Left ventricle myocardium inferior (tissue), 1 donor: ENCODE measurements around the gene CCR5AS.

Experiments
- DNase-seq: peaks from one replicate; pipeline ENCODE4 v3.0.0-alpha.2; 2020
- H3K27ac ChIP-seq: fragments of 200-600 bp; replicated peaks from 2 replicates; pipeline ENCODE4 v1.8.0; 2021
- H3K27me3 ChIP-seq: fragments of 200-600 bp; 2 replicates; pipeline ENCODE4 v1.8.0; 2021; ENCODE audit warnings: low read depth
- H3K36me3 ChIP-seq: fragments of 200-600 bp; 2 replicates; pipeline ENCODE4 v1.8.0; 2021
- H3K4me1 ChIP-seq: fragments of 200-600 bp; 2 replicates; pipeline ENCODE4 v1.8.0; 2021
- H3K4me3 ChIP-seq: fragments of 200-600 bp; 2 replicates; pipeline ENCODE4 v1.8.0; 2021; ENCODE audit warnings: mild to moderate bottlenecking, moderate library complexity
- H3K9me3 ChIP-seq: fragments of 200-600 bp; replicated peaks from 2 replicates; pipeline ENCODE4 v1.8.0; 2021
- intact Hi-C: fragments of 100-400 bp; cut with micrococcal nuclease; formaldehyde crosslinking; loops from one replicate; pipeline ENCODE4 v1.11.0; 2022
- TF ChIP-seq, protein P1 (sequence below): fragments of 200-600 bp; IDR thresholded peaks from 2 replicates; pipeline ENCODE4 v1.8.0; 2021; ENCODE audit warnings: antibody characterized with exemption, mild to moderate bottlenecking, borderline replicate concordance
- donor health status: DM: no; HTN: yes; CAD: no; lungs with severe emphysema.

The CCR5AS gene

DNA sequence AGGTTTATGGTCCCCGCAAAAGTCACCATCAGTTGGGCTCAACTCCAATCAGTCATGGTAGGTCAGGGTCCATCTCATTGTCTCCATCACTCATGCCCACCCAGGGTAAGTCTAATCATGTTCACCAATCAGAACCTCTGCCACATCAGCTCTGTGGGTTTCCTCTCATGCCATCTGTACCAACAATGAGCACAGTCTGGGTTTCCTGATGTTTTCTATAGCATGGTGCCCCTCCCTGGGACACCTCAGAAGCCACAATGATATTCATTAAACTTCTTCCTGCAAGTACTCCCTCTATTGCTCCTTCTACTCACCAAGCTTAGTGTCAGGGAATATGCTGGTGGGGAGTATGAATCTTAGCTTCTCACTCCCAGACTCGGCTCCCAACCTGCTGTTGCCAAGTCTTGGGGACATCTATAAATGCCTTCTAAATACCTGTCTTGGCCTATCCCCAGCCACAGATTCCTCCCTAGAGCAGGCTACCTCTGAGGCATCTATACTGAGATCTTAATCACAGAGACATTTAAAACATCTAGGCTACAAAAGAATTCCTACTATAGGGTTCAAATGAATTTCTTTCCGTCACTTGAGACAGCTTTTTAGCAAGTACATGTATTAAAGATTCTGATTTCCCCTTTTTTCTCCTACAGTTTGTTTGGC is 57.9 kb downstream of the CCR5AS start:
- H3K36me3 ChIP-seq = no peaks in the 10 kb centered on the region
- H3K27me3 ChIP-seq = peaks cover 43% of the 10 kb centered on the region
- intact Hi-C loops = no loop called here
- H3K4me1 ChIP-seq = no peaks in the 10 kb centered on the region
- no peaks in the 10 kb centered on the region for H3K9me3 ChIP-seq
- TF ChIP-seq, protein P1, sequence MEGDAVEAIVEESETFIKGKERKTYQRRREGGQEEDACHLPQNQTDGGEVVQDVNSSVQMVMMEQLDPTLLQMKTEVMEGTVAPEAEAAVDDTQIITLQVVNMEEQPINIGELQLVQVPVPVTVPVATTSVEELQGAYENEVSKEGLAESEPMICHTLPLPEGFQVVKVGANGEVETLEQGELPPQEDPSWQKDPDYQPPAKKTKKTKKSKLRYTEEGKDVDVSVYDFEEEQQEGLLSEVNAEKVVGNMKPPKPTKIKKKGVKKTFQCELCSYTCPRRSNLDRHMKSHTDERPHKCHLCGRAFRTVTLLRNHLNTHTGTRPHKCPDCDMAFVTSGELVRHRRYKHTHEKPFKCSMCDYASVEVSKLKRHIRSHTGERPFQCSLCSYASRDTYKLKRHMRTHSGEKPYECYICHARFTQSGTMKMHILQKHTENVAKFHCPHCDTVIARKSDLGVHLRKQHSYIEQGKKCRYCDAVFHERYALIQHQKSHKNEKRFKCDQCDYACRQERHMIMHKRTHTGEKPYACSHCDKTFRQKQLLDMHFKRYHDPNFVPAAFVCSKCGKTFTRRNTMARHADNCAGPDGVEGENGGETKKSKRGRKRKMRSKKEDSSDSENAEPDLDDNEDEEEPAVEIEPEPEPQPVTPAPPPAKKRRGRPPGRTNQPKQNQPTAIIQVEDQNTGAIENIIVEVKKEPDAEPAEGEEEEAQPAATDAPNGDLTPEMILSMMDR = no peak
- H3K27ac ChIP-seq = no peak overlapping the region
- DNase-seq = no peak
- no peak overlapping the region for H3K4me3 ChIP-seq

DNA sequence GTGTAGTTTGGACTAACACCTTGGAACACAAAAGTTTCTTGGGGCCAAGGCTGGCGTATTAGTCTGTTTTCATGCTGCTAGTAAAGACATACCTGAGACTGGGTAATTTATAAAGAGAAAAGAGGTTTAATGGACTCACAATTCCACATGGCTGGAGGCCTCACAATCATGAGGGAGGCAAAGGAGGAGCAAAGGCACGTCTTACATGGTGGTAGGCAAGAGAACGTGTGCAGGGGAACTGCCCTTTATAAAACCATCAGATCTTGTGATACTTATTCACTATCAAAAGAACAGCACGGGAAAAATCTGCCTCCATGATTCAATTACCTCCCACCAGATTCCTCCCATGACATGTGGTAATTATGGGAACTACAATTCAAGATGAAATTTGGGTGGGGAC is 62.4 kb downstream of the CCR5AS start:
- TF ChIP-seq, protein P1 = no peak
- Histone ChIP-seq H3K27me3 (peaks cover 8% of the 10 kb centered on the region), H3K9me3 (peaks cover 9% of the 10 kb centered on the region), H3K4me3 (no peak overlapping the region), H3K36me3 (no peaks in the 10 kb centered on the region), H3K4me1 (no peaks in the 10 kb centered on the region), H3K27ac (no peak overlapping the region)
- intact Hi-C loops = no loop called here
- no peak for DNase-seq

DNA sequence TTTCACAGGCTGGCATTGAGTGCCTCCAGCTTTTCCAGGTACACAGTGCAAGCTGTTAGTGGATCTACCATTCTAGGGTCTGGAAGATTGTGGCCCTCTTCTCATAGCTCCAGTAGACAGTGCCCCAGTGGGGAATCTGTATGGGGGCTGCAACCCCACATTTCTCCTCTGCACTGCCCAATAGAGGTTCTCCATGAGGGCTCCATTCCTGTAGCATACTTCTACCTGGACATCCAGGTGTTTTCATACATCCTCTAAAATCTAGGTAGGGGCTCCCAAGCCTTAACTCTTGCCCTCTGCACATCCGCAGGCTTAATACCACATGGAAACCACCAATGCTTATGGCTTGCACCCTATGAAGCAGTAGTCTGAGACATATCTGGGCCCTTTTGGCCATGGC is 68.0 kb downstream of the CCR5AS start:
- TF ChIP-seq, protein P1 = no peak
- no peaks in the 10 kb centered on the region for H3K36me3 ChIP-seq
- intact Hi-C loops = no loop called here
- no peak overlapping the region for H3K27ac ChIP-seq
- H3K4me1 ChIP-seq = no peaks in the 10 kb centered on the region
- H3K27me3 ChIP-seq = no peaks in the 10 kb centered on the region
- H3K9me3 ChIP-seq = peaks cover 23% of the 10 kb centered on the region
- no peak overlapping the region for H3K4me3 ChIP-seq
- DNase-seq = no peak

DNA sequence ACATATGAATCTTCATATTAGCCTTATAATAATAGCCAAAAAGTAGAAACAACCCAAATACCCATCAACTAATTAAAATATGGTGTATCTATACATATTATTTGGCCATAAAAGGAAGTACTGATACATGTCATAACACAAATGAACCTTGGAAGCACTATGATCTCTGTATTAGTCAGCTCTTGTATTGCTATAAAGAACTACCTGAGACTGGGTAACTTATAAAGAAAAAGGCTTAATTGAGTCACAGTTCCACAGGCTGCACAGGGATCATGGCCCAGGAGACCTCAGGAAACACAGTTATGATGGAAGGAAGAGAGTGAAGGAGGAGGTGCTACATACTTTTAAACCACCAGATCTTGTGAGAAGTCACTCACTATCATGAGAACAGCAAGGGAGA is 69.0 kb downstream of the CCR5AS start:
- DNase-seq = no peak
- Histone ChIP-seq H3K9me3 (peaks cover 23% of the 10 kb centered on the region), H3K4me1 (no peaks in the 10 kb centered on the region), H3K27me3 (no peaks in the 10 kb centered on the region), H3K36me3 (no peaks in the 10 kb centered on the region), H3K4me3 (no peak overlapping the region), H3K27ac (no peak overlapping the region)
- TF ChIP-seq, protein P1 = no peak
- intact Hi-C loops = no loop called here

DNA sequence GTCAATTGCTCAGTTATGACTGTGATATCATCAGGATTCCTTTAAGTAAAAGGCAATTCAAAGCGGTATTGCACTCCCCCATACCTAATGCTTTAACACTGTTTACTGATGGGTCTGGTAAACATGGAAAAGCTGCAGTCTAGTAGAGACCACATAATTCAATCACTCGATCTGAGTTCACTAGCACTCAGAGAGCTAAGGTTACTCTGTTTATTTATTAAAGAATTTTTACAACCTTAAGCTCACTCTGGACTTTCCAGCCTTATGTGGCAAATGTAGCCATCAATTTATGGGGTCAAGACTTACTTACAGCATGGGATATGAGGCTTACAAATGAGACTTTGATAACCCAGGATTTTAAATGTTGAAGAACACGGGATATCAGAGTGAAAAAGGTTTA is 71.3 kb downstream of the CCR5AS start:
- H3K4me3 ChIP-seq = no peak overlapping the region
- H3K27ac ChIP-seq = no peak overlapping the region
- no peaks in the 10 kb centered on the region for H3K36me3 ChIP-seq
- intact Hi-C loops = no loop called here
- peaks cover 23% of the 10 kb centered on the region for H3K9me3 ChIP-seq
- TF ChIP-seq, protein P1 = no peak
- no peak for DNase-seq
- no peaks in the 10 kb centered on the region for H3K4me1 ChIP-seq
- no peaks in the 10 kb centered on the region for H3K27me3 ChIP-seq
